Measurements from ENCODE around the gene RARS2. TPM values are rescaled to one million over a fixed set of nuclear protein-coding genes. Genes with fewer than 3 reads are reported as not detected.
A peak's percentile ranks its signal among the peaks of the same experiment; 100 is the strongest.

Gene RARS2
- total and polyA plus RNA-seq, 2 donors (not counting 1 experiment from before 2014, with no cell fraction given) = 33.9 to 43.8 TPM

DNA sequence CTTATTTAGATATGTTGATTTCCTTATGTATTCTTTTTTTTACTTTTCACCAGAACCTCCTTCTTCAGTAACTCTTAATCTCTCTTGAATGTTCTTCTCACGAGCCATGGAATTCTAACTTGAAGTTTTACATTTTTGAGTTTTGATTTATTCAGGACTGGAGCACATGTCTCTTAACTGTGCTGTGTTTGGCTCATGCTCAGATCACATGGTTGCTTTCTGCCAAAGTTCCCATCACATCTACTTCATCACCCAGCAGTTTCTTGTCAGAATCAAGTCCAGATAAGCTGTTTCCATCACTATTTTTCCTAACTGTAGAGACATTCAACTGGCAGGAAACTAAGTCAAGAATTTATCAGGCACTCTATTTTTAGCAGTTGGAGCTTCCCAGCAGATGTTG is 85.3 kb downstream of the RARS2 start:
- H3K27me3 ChIP-seq (ENCODE audit: control insufficient read depth, insufficient read depth, low read length) = no peaks in the 10 kb centered on the region
- no peaks in the 10 kb centered on the region for H3K4me1 ChIP-seq (ENCODE audit: control insufficient read depth, extremely low read depth, insufficient read depth, low read length)
- no peak overlapping the region for H3K27ac ChIP-seq (ENCODE audit: insufficient read depth, low read length)
- H4K20me1 ChIP-seq (ENCODE audit: control insufficient read depth, extremely low read depth, insufficient read depth, low read length) = no peaks in the 10 kb centered on the region
- no peak overlapping the region for H3K4me2 ChIP-seq (ENCODE audit: extremely low read depth, insufficient read depth, low read length)
- H2AFZ ChIP-seq (ENCODE audit: low read length) = no peak overlapping the region
- no peaks in the 10 kb centered on the region for H3K9me3 ChIP-seq (ENCODE audit: control insufficient read depth, insufficient read depth, low read depth, low read length)
- no peak overlapping the region for H3K4me3 ChIP-seq (replicated peaks in 1 of 4; ENCODE audit: control extremely low read depth in 1 of 4, insufficient read depth in 1 of 4, low read depth in 3 of 4, low read length in 4 of 4)
- no peaks in the 10 kb centered on the region for H3K79me2 ChIP-seq (ENCODE audit: control insufficient read depth, insufficient read depth, low read length)
- peak; percentile 16 to 50 for DNase-seq (ENCODE audit: low read depth in 2 of 2)
- peaks cover 9% of the 10 kb centered on the region for H3K36me3 ChIP-seq (ENCODE audit: control insufficient read depth, insufficient read depth, low read length)
- H3K9ac ChIP-seq (ENCODE audit: insufficient read depth, low read length) = no peak overlapping the region
- TF ChIP-seq EZH2 (IDR thresholded peaks at IDR 0.05; ENCODE audit: low read length, missing control alignments) = no peak
- TF ChIP-seq, protein P1, sequence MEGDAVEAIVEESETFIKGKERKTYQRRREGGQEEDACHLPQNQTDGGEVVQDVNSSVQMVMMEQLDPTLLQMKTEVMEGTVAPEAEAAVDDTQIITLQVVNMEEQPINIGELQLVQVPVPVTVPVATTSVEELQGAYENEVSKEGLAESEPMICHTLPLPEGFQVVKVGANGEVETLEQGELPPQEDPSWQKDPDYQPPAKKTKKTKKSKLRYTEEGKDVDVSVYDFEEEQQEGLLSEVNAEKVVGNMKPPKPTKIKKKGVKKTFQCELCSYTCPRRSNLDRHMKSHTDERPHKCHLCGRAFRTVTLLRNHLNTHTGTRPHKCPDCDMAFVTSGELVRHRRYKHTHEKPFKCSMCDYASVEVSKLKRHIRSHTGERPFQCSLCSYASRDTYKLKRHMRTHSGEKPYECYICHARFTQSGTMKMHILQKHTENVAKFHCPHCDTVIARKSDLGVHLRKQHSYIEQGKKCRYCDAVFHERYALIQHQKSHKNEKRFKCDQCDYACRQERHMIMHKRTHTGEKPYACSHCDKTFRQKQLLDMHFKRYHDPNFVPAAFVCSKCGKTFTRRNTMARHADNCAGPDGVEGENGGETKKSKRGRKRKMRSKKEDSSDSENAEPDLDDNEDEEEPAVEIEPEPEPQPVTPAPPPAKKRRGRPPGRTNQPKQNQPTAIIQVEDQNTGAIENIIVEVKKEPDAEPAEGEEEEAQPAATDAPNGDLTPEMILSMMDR (conservative IDR thresholded peaks at IDR 0.05 in 1 of 2, IDR thresholded peaks at IDR 0.05 in 1 of 2; ENCODE audit: low read depth in 1 of 2, low read length in 2 of 2) = no peak

DNA sequence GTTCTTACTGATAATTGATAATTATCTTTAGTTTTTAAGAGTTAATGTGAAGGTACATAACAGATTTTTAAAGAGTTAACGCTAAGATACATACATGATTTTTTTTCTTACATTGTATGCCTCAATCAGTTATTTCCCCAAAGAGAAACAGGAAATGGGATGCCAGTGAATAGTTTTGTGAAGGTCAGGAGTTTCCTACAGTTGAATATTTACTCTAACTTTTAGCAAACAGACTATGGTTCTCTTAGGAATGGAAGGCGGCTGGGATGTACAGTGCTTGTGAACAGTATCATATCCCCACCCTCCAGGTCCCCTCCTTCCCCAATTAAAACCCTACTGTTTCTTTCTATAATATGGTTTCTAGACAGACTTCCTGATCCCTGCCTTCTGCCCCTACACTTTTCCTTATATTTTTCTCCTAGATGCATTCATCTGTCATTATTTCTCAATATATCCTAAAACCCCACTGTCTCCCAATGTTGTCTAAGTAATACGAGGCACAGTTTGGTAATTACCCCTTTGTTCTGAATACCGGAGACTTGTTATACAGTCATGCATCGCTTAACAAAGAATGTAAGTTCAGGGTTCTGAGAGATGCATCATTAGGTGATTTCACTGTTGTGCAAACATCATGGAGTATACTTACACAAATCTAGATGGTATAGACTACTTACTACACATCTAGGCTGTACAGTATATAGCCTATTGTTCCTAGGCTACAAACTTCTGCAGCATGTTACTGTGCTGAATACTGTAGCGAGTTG is 87.8 kb downstream of the RARS2 start:
- no peak overlapping the region for H3K27ac ChIP-seq (ENCODE audit: insufficient read depth, low read length)

DNA sequence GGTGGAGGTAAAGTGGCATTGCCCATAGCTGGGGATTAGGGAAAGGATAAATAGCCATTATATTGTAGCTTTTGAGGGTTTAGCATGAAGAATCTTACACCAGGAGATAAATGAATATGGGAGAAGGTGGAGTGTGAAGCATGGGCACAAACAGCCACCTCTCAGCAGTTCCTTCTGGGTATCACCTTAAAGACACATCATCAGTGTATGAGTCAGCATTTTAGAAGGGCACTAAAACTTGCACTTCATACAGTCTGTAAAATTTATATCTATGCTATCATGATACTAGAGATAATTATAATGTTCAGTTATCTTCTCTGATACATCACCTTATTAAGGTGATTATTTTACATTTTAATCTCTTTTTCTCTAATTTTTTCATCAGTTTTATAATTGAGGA is 91.7 kb downstream of the RARS2 start:
- H3K4me1 ChIP-seq (ENCODE audit: control insufficient read depth, extremely low read depth, insufficient read depth, low read length) = no peaks in the 10 kb centered on the region
- no peaks in the 10 kb centered on the region for H4K20me1 ChIP-seq (ENCODE audit: control insufficient read depth, extremely low read depth, insufficient read depth, low read length)
- H3K4me2 ChIP-seq (ENCODE audit: extremely low read depth, insufficient read depth, low read length) = no peak overlapping the region
- no peak overlapping the region for H3K9ac ChIP-seq (ENCODE audit: insufficient read depth, low read length)
- H3K27ac ChIP-seq (ENCODE audit: insufficient read depth, low read length) = no peak overlapping the region
- H3K4me3 ChIP-seq (replicated peaks in 1 of 4; ENCODE audit: control extremely low read depth in 1 of 4, insufficient read depth in 1 of 4, low read depth in 3 of 4, low read length in 4 of 4) = no peak overlapping the region
- no peaks in the 10 kb centered on the region for H3K36me3 ChIP-seq (ENCODE audit: control insufficient read depth, insufficient read depth, low read length)
- no peak overlapping the region for H2AFZ ChIP-seq (ENCODE audit: low read length)
- no peak for DNase-seq (ENCODE audit: low read depth in 2 of 2)
- no peak for TF ChIP-seq EZH2 (IDR thresholded peaks at IDR 0.05; ENCODE audit: low read length, missing control alignments)
- TF ChIP-seq, protein P1 (conservative IDR thresholded peaks at IDR 0.05 in 1 of 2, IDR thresholded peaks at IDR 0.05 in 1 of 2; ENCODE audit: low read depth in 1 of 2, low read length in 2 of 2) = no peak
- H3K9me3 ChIP-seq (ENCODE audit: control insufficient read depth, insufficient read depth, low read depth, low read length) = no peaks in the 10 kb centered on the region
- no peaks in the 10 kb centered on the region for H3K79me2 ChIP-seq (ENCODE audit: control insufficient read depth, insufficient read depth, low read length)
- H3K27me3 ChIP-seq (ENCODE audit: control insufficient read depth, insufficient read depth, low read length) = no peaks in the 10 kb centered on the region

More for the DNA sequence above, 87.8 kb downstream of the RARS2 start:
- DNase-seq (ENCODE audit: low read depth in 2 of 2) = no peak
- TF ChIP-seq, protein P1 (conservative IDR thresholded peaks at IDR 0.05 in 1 of 2, IDR thresholded peaks at IDR 0.05 in 1 of 2; ENCODE audit: low read depth in 1 of 2, low read length in 2 of 2) = no peak
- no peak for TF ChIP-seq EZH2 (IDR thresholded peaks at IDR 0.05; ENCODE audit: low read length, missing control alignments)
- H3K27me3 ChIP-seq (ENCODE audit: control insufficient read depth, insufficient read depth, low read length) = no peaks in the 10 kb centered on the region
- H3K9me3 ChIP-seq (ENCODE audit: control insufficient read depth, insufficient read depth, low read depth, low read length) = no peaks in the 10 kb centered on the region
- no peak overlapping the region for H3K4me3 ChIP-seq (replicated peaks in 1 of 4; ENCODE audit: control extremely low read depth in 1 of 4, insufficient read depth in 1 of 4, low read depth in 3 of 4, low read length in 4 of 4)
- no peak overlapping the region for H3K9ac ChIP-seq (ENCODE audit: insufficient read depth, low read length)
- H4K20me1 ChIP-seq (ENCODE audit: control insufficient read depth, extremely low read depth, insufficient read depth, low read length) = no peaks in the 10 kb centered on the region
- peaks cover 8% of the 10 kb centered on the region for H3K36me3 ChIP-seq (ENCODE audit: control insufficient read depth, insufficient read depth, low read length)
- H2AFZ ChIP-seq (ENCODE audit: low read length) = no peak overlapping the region
- H3K79me2 ChIP-seq (ENCODE audit: control insufficient read depth, insufficient read depth, low read length) = no peaks in the 10 kb centered on the region
- no peak overlapping the region for H3K4me2 ChIP-seq (ENCODE audit: extremely low read depth, insufficient read depth, low read length)
- H3K4me1 ChIP-seq (ENCODE audit: control insufficient read depth, extremely low read depth, insufficient read depth, low read length) = no peaks in the 10 kb centered on the region
